Upper lobe of left lung (tissue), 4 donors: ENCODE data around the gene KATNAL2.

Experiments
- CTCF ChIP-seq, 6 experiments: fragments of 450-650 bp in 4 of 6; fragments of 200-600 bp in 2 of 6; sonication (generic) in 2 of 6; IDR thresholded peaks; one replicate each; pipeline ENCODE4 v1.5.1; 2016 to 2019; ENCODE audit warnings: antibody characterized with exemption in 6 of 6
- EP300 ChIP-seq, 4 donors: sonication (generic); formaldehyde crosslinking; IDR thresholded peaks; one replicate each; pipeline ENCODE4 v1.5.1; 2017; ENCODE audit warnings: antibody characterized with exemption in 4 of 4, control low read depth in 2 of 4
- POLR2A ChIP-seq, 4 donors: fragments of 450-650 bp; IDR thresholded peaks; one replicate each; pipeline ENCODE4 v1.5.1; 2016 to 2017; ENCODE audit warnings: antibody characterized with exemption in 4 of 4, mild to moderate bottlenecking in 2 of 4
- POLR2AphosphoS5 ChIP-seq, 2 donors: sonication (generic); formaldehyde crosslinking; IDR thresholded peaks; one replicate each; pipeline ENCODE4 v1.5.1; 2017; ENCODE audit warnings: antibody characterized with exemption in 2 of 2

GRCh38 chr18:46886893-46887292 lies 30.5 kb upstream of the KATNAL2 start:
- no peak for TF ChIP-seq POLR2A (IDR thresholded peaks at IDR 0.05)
- no peak for TF ChIP-seq EP300 (IDR thresholded peaks at IDR 0.05)
- TF ChIP-seq POLR2AphosphoS5 (IDR thresholded peaks at IDR 0.05) = no peak
- no peak for TF ChIP-seq CTCF (IDR thresholded peaks at IDR 0.05)
